T-helper 2 cell treated with Interferon-gamma antibody and Interleukin-4, amounts not matched to agents 100 ng/mL and 5 ng/mL, for 36 hours (primary cell): Measurements from ENCODE around the gene HIVEP2. TPM values are rescaled to one million over a fixed set of nuclear protein-coding genes. Genes with fewer than 3 reads are reported as not detected.

Experiments used
- intact Hi-C: fragments of 100-400 bp; cut with micrococcal nuclease; formaldehyde crosslinking; loops from one replicate; pipeline ENCODE4 v1.15.1; 2023
- total RNA-seq: library from RNA; stranded (reverse); gene quantifications from 2 replicates; pipeline ENCODE4 v1.2.3, GENCODE V29; 2022

The HIVEP2 gene
- total RNA-seq, 1 donor from 2014 or later, result 11.3 TPM

DNA sequence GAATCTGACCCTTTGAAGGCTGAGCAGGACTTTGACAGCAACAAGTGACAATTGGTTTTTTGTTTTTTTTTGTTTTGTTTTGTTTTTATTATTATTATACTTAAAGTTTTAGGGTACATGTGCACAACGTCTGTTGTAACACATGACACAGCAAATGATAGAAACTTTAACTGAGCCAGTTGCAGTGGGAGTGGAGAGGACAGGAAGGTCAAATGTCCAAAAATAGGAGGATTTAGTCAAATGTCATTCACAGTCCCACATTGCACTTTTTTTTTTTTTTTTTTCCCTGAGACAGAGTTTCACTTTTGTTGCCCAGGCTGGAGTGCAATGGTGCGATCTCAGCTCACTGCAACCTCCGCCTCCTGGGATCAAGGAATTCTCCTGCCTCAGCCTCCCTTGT is 223.0 kb downstream of the HIVEP2 start:
- intact Hi-C loops, result no loop called here

- intact Hi-C loops, result no loop called here
Observed at GRCh38 chr6:142721215-142721920, 223.6 kb downstream of the HIVEP2 start.

DNA sequence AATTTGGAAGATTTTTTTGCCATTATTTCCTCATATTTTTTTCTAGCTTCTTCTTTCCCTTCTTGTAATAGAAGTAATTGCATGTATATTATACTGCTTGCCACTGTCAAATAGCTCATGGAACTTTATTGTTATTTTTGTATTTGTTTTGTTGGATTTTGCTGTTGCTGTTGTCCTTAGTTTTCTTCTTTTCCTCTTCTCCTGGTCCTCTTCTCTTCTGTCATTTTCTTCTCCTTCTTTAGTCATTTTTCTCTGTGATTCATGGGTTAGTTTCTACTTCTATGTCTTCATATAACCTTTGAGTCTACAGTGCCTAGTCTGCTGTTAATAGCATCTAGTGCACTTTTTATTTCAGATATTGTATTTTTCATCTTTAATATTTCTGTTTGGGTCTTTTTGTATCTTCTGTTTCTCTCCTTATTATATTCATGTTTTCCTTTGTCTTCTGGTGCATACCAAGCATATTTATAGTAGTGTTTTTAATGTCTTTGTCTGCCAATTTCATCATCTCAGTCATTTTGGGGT is 226.2 kb downstream of the HIVEP2 start:
- intact Hi-C loops, result no loop called here

DNA sequence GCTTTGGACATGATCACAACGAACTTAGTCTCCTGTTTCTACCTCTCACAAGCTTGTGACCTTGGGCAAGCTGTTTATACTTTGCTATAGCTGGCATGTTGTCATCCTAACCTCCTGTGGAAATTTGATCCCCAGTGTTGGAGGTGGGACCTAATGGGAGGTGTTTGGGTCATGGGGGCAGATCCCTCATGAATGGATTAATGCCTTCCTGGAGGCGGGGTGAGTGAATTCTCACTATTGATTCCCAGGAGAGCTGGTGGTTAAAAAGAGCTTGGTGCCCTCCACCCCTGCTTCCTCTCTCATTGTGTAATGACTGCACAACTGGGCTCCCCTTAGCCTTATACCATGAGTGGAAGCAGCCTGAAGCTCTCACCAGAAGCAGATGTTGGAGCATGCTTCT is 228.9 kb downstream of the HIVEP2 start:
- intact Hi-C loops, result no loop called here

GRCh38 chr6:142714951-142715785 is 229.8 kb downstream of the HIVEP2 start:
- intact Hi-C loops, result no loop called here

DNA sequence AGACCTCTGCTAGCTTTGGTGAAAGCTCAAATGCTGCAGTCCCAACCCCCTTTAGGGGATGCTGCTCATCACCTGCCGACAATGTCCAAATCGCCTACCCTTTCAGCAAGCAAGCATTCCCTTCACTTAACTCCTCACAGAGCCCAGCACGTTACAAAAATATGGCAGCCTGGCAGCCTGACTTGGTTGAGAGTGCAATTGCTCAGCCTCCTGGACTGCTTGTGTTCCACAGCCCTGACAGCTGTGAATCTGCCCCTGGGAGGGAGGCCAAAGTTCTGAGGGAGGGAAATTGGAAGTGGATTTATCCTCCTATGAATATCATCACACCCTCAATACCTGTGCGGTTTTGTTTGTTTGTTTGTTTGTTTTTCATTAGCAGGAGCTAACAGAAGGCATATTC is 231.0 kb downstream of the HIVEP2 start:
- intact Hi-C loops, result no loop called here

GRCh38 chr6:142712231-142712630 is 232.7 kb downstream of the HIVEP2 start:
- intact Hi-C loops, result no loop called here

DNA sequence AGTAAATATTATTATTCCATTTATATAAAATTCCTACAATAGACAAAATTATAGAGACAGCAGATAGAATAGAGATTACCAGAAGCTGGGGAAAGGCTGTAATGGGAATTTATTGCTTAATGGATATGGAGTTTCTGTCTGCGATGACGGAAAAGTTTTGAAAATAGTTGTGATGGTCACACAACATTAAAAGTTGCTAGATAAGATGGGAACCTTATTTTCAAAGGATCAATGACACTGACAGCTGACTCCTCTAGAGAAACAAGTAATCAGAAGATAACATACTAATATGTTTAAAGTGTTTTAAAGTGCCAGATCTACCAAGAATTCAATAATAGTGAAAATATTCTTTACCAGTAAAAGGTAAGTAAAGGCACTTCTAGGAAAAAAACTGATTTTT is 236.3 kb downstream of the HIVEP2 start:
- intact Hi-C loops, result no loop called here

- intact Hi-C loops, result no loop called here
Observed at GRCh38 chr6:142707255-142707654, 237.7 kb downstream of the HIVEP2 start.

DNA sequence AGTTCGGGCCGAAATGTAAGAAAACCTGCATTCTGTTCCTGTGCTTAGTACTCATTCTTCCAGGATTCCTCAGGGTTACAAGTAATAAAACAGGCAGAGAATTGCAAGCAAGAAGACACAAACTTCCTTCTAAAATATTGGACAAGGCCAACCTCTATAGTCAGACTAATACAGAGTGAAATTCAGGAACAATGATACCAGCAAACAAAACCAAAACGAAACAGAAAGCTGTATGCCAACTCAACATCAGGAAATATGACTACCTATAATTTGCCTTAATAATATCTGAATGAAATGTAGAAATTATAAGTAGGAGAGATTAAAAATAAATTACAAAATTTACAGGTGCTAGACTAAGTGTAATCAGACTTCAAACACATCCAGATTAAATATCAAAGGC is 238.8 kb downstream of the HIVEP2 start:
- intact Hi-C loops, result no loop called here

GRCh38 chr6:142705054-142705453 is 239.9 kb downstream of the HIVEP2 start:
- intact Hi-C loops, result no loop called here

DNA sequence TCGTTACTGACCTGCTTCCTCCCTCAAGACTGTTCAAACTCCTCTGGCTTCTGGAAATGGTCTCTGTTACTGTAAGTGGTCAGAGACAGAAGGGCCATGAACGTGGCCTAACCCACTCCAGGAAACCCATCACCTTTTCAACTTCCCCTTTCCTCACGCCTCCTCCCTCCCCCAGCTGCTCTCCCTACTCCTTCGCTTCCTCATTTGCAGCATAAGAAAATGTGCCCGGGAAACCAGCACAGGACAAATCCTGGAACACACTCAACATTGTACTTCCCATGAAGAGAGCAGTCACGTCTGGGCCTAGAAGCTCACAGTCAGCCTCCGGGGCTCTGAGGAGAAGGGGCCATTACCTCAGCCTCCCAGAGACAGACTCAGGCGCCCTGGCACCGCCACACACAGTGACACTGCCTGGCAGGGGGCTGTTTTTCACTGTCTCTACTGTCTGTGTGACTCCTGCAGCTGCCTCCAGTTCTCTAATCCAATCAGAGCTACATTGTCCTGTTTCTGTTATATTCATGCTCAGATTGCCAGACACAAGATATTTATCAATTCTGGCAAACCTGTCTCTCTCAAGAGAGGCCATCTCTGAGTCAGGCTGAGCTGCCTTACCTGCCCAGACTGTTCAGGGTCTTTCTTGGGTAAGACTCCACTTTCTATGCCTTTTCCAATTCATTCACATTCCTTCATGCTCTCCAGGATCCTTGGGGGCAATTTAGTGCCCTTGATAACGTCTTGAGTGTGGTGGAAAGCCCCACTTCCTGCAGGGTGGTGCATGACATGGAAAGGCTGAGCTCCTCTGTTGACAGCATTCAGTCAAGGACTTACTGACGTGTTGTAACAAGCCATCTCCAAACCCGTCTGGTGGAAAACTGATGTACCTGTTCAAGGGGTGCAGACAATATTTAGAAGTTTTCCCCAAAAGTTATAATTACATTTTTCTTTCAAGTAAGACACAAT is 242.2 kb downstream of the HIVEP2 start:
- intact Hi-C loops, result no loop called here

Other genes starting within 250 kb of the HIVEP2 start
- 3.8 and 4.2 TPM in 2 replicates for gene AIG1, start 115.7 kb upstream of the HIVEP2 start, total RNA-seq